OCI-LY7 (cell line): ENCODE data around the gene LDAH. TPM values are rescaled to one million over a fixed set of nuclear protein-coding genes. Genes with fewer than 3 reads are reported as not detected.

Source experiments
- BruUV-seq: library from RNA; stranded (reverse); fragments of 400-500 nt; replicated peaks from 2 replicates; lab custom pipeline; 2021; lab: Mats Ljungman, UMichigan
- CTCF ChIA-PET: fragments of 300-600 bp; sonication (Branson Sonifier 250); formaldehyde crosslinking; loops from one replicate; lab custom pipeline; 2022; ENCODE audit warnings: antibody characterized with exemption; ENCODE audit not compliant: unreplicated experiment; lab: Charles Lee
- POLR2A ChIA-PET: fragments of 300-600 bp; sonication (Branson Sonifier 250); formaldehyde crosslinking; loops from one replicate; lab custom pipeline; 2022; ENCODE audit warnings: antibody characterized with exemption; lab: Charles Lee
- DNase-seq: peaks from one replicate; pipeline ENCODE4 v3.0.0-alpha.2; 2015; ENCODE audit warnings: low spot score
- H2AFZ ChIP-seq: fragments of 200-600 bp; sonication (generic), shearing (Covaris generic); 2 replicates; pipeline ENCODE4 v1.6.1; 2014; ENCODE audit warnings: mild to moderate bottlenecking, antibody characterized with exemption, low read length, moderate library complexity
- H3K27ac ChIP-seq: fragments of 200-600 bp; sonication (generic); 2 replicates; pipeline ENCODE4 v1.5.1; 2014; ENCODE audit warnings: mixed run types, low read depth, mild to moderate bottlenecking, moderate library complexity, low read length, inconsistent platforms; ENCODE audit not compliant: poor library complexity, severe bottlenecking
- H3K36me3 ChIP-seq: fragments of 200-600 bp; sonication (generic); 2 replicates; pipeline ENCODE4 v1.6.1; 2014; ENCODE audit warnings: mild to moderate bottlenecking, antibody characterized with exemption, low read length, moderate library complexity, mixed read lengths; ENCODE audit not compliant: insufficient read depth
- H3K4me1 ChIP-seq: fragments of 200-600 bp; sonication (generic); 2 replicates; pipeline ENCODE4 v1.5.1; 2014; ENCODE audit warnings: mild to moderate bottlenecking, low read length; ENCODE audit not compliant: insufficient read depth, poor library complexity, severe bottlenecking
- H3K4me2 ChIP-seq: fragments of 200-600 bp; sonication (generic); 2 replicates; pipeline ENCODE4 v1.6.1; 2014; ENCODE audit warnings: mild to moderate bottlenecking, low read length
- H3K4me3 ChIP-seq: fragments of 200-600 bp; sonication (generic); 2 replicates; pipeline ENCODE4 v1.5.1; 2014; ENCODE audit warnings: mild to moderate bottlenecking, low read depth, low read length; ENCODE audit not compliant: poor library complexity, severe bottlenecking
- H3K79me2 ChIP-seq: fragments of 200-600 bp; sonication (generic); 2 replicates; pipeline ENCODE4 v1.6.1; 2016; ENCODE audit warnings: low read depth, mild to moderate bottlenecking, low read length, moderate library complexity, mixed read lengths; ENCODE audit not compliant: insufficient read depth
- H3K9me2 ChIP-seq: fragments of 200-600 bp; sonication (generic); 2 replicates; pipeline ENCODE4 v1.6.1; 2016; ENCODE audit warnings: mild to moderate bottlenecking, low read length, mixed read lengths; ENCODE audit not compliant: insufficient read depth
- H3K9me3 ChIP-seq: fragments of 200-600 bp; sonication (generic); 2 replicates; pipeline ENCODE4 v1.6.1; 2014; ENCODE audit warnings: mild to moderate bottlenecking, mixed run types, low read length, mixed read lengths
- H4K20me1 ChIP-seq: fragments of 200-600 bp; sonication (generic); 2 replicates; pipeline ENCODE4 v1.6.1; 2014; ENCODE audit warnings: mild to moderate bottlenecking, antibody characterized with exemption, low read length, moderate library complexity, mixed read lengths; ENCODE audit not compliant: insufficient read depth
- CTCF ChIP-seq: fragments of 200-600 bp; sonication (generic); conservative IDR thresholded peaks from 2 replicates; pipeline ENCODE4 v1.5.1; 2014; ENCODE audit warnings: mild to moderate bottlenecking, antibody characterized with exemption, low read length, moderate library complexity, mixed read lengths
- EZH2phosphoT487 ChIP-seq: fragments of 200-600 bp; sonication (generic); IDR thresholded peaks from 2 replicates; pipeline ENCODE4 v1.6.1; 2018; ENCODE audit warnings: low read depth, borderline replicate concordance, mild to moderate bottlenecking, mixed run types, antibody characterized with exemption, low read length, moderate library complexity, mixed read lengths
- intact Hi-C: fragments of 100-400 bp; cut with micrococcal nuclease; formaldehyde crosslinking; loops from one replicate; pipeline ENCODE4 v1.10.0; 2022; ENCODE audit not compliant: unreplicated experiment
- total RNA-seq, 2 experiments: library from RNA; depleted of rRNA in 1 of 2; stranded (reverse); fragments of >200 nt in 1 of 2; shearing (Covaris generic) in 1 of 2; gene quantifications; 2 replicates each; pipeline ENCODE4 v1.2.3, GENCODE V29; 2014 to 2022

LDAH gene
- total RNA-seq, 2 experiments from 2014 or later, result 21.7 to 38.1 TPM

GRCh38 chr2:20671736-20672080 is 151.2 kb downstream of the LDAH start:
- intact Hi-C loops, result no loop called here
- Histone ChIP-seq H3K79me2 (no peaks in the 10 kb centered on the region), H3K4me3 (no peak overlapping the region), H3K27ac (no peak overlapping the region), H3K4me1 (peaks cover 19% of the 10 kb centered on the region), H4K20me1 (no peaks in the 10 kb centered on the region), H3K9me3 (no peaks in the 10 kb centered on the region), H3K9me2 (no peaks in the 10 kb centered on the region), H3K36me3 (no peaks in the 10 kb centered on the region), H3K4me2 (no peak overlapping the region), H2AFZ (no peak overlapping the region)
- POLR2A ChIA-PET, result interaction anchor here (0.5 to 0.7 kb wide), 3 partner anchors 91 to 334 kb away, joined by 3 to 5 read pairs (median 4); no protein-coding TSS in a partner anchor
- TF ChIP-seq CTCF, result no peak
- TF ChIP-seq EZH2phosphoT487, result no peak
- no peak for DNase-seq
- BruUV-seq, result no TSS peak
- CTCF ChIA-PET, result interaction anchor here (0.6 kb wide), 1 partner anchor 25 kb away, joined by 8 read pairs; no protein-coding TSS in a partner anchor

GRCh38 chr2:20671036-20671735 is 151.7 kb downstream of the LDAH start:
- intact Hi-C loops, result no loop called here
- no peak for DNase-seq
- CTCF ChIA-PET, result no interaction called here

More at GRCh38 chr2:20671036-20671735, 151.7 kb downstream of the LDAH start:
- H4K20me1 ChIP-seq, result no peaks in the 10 kb centered on the region
- POLR2A ChIA-PET, result interaction anchor here (0.7 kb wide), 1 partner anchor 288 kb away, joined by 4 read pairs; no protein-coding TSS in a partner anchor
- H3K4me3 ChIP-seq, result no peak overlapping the region
- H3K79me2 ChIP-seq, result no peaks in the 10 kb centered on the region
- TF ChIP-seq EZH2phosphoT487 (no peak), CTCF (no peak)
- H3K36me3 ChIP-seq, result no peaks in the 10 kb centered on the region
- H3K4me2 ChIP-seq, result no peak overlapping the region
- H2AFZ ChIP-seq, result no peak overlapping the region
- H3K27ac ChIP-seq, result no peak overlapping the region
- no TSS peak for BruUV-seq
- peaks cover 14% of the 10 kb centered on the region for H3K4me1 ChIP-seq
- H3K9me2 ChIP-seq, result no peaks in the 10 kb centered on the region
- H3K9me3 ChIP-seq, result no peaks in the 10 kb centered on the region
